GM19193 (cell line): ENCODE measurements around the gene ABHD4.

Source experiments
- POLR2A ChIP-seq: IDR thresholded peaks from 4 replicates; pipeline ENCODE4 v1.6.1; 2011; ENCODE audit not compliant: insufficient read depth, insufficient read length; ENCODE audit errors: extremely low read depth

Gene ABHD4

DNA sequence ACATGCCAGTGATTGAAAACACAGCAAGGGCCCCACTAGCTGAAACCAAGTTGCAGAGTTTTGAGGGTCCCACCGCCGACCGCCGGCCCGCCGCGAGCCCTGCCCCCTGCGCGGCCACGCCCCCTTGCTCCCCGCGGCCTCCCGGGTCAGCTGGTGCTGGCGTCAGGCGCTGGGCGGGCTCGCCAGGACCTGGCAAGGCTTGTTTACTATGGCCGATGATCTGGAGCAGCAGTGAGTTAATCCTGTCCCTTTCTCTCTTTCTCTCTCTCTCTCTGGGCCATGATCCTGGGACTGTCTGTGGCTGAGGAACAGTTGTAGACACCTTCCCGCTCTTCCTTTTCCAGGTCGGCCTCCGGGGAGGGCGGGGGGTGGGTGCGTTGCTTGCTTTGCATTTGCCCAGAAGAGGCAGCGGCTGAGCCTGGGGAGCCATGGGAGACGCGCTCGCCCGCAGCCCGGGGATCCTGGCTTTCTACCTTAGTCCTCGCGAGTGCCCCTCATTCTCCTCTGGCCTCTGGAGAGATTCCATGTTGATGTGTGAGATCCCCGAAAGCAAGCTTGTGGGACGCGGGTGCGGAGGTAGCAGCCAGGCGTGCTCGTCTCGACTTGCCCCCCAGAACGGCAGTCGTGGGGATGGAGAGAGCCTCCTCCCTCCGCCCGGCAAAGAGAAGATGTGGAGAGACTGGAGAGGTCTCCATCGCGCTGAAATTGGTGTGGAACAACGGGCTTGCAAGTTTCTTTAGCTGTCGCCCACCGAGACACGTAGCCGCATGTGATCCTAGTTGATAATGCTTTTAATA, at the start of gene ABHD4:
Gene ABHD4 (plus strand): TSS at position 202 of the 797 bp plus-strand sequence. CDS start 7 bp downstream, at position 209.
- peak; percentile 25 for TF ChIP-seq POLR2A

DNA sequence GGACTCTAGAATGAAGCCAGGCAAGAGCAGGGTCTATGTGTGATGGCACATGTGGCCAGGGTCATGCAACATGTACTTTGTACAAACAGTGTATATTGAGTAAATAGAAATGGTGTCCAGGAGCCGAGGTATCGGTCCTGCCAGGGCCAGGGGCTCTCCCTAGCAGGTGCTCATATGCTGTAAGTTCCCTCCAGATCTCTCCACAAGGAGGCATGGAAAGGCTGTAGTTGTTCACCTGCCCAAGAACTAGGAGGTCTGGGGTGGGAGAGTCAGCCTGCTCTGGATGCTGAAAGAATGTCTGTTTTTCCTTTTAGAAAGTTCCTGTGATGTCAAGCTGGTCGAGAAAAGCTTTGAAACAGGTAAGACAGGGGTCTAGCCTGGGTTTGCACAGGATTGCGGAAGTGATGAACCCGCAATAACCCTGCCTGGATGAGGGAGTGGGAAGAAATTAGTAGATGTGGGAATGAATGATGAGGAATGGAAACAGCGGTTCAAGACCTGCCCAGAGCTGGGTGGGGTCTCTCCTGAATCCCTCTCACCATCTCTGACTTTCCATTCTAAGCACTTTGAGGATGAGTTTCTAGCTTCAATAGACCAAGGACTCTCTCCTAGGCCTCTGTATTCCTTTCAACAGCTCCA, 48.7 kb upstream of the ABHD4 start:
- TF ChIP-seq POLR2A: no peak

GRCh38 chr14:22549981-22550673, 48.0 kb upstream of the ABHD4 start:
- TF ChIP-seq POLR2A: peak; percentile 26

DNA sequence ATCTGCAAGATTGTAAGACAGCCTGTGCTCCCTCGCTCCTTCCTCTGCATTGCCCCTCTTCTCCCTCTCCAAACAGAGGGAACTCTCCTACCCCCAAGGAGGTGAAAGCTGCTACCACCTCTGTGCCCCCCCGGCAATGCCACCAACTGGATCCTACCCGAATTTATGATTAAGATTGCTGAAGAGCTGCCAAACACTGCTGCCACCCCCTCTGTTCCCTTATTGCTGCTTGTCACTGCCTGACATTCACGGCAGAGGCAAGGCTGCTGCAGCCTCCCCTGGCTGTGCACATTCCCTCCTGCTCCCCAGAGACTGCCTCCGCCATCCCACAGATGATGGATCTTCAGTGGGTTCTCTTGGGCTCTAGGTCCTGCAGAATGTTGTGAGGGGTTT, 46.5 kb upstream of the ABHD4 start:
- TF ChIP-seq POLR2A: no peak

DNA sequence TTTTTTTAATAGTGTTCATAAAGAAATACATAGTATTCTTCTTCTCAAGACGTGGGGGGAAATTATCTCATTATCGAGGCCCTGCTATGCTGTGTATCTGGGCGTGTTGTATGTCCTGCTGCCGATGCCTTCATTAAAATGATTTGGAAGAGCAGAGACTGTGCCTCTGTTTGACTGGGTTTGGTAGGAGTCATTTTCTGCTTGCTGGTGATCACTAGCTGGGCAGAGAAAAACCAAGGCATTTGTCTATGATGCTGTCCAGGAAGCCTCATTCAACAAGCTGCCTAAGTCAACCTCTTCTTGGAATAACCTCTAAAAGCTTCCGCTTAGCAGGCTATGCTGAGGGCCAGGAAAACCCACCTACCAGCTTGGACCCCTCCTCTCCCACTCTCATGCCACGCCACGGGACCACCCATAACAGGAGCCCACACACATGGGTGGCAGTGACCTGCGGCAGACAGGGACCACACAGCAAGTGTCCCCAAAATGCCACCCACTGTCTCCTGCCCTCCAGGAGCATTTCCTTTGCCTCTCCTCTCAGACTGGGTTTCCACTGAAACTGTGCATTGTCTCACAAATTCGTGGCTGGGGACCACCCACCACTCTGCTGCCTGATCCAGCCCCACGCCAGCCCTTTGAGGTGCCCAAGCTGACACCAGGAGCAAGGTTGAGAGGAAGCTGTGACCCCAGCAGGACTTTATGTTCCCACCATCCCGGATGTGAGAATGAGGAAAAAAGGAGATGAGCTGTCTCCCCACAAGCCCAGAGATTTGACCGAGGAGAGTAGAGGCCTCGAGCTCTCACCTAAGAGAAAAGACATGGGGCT, 45.9 kb upstream of the ABHD4 start:
- no peak for TF ChIP-seq POLR2A

GRCh38 chr14:22552827-22553076, 45.3 kb upstream of the ABHD4 start:
- TF ChIP-seq POLR2A: no peak

GRCh38 chr14:22553445-22553844, 44.7 kb upstream of the ABHD4 start:
- no peak for TF ChIP-seq POLR2A

- TF ChIP-seq POLR2A: no peak
Observed at GRCh38 chr14:22554498-22555383, 43.4 kb upstream of the ABHD4 start.

DNA sequence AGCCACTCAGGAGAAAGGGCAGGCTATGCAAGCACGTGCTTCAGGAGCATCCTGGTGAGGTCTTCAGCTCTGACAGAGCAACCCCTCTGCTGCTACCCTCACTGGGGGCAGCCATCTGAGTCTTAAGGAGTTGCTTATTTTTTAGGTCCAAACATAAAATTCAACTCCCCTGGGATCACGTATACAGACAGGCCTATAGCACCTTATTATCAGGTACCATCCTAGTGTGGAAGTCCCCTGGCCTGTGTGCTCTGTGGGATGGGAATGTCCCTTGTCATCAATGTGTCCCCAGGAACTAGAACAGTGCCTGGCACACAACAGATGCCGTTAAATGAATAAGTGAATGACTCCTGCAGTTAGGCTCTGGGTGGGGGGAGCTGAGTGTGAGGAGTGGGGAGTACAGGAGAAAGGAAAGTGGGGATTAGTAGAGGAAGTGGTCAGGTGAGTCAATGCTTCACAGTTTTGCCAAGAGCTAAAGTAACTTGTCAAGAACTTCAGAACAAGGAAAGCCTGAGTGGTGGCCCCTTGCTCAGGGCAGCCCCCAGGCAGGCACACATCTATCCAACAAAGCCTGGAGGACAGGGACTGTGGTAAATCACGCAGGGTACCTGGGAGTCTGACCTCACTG, 42.6 kb upstream of the ABHD4 start:
- no peak for TF ChIP-seq POLR2A

- no peak for TF ChIP-seq POLR2A
Observed at GRCh38 chr14:22556021-22556989, 41.8 kb upstream of the ABHD4 start.

DNA sequence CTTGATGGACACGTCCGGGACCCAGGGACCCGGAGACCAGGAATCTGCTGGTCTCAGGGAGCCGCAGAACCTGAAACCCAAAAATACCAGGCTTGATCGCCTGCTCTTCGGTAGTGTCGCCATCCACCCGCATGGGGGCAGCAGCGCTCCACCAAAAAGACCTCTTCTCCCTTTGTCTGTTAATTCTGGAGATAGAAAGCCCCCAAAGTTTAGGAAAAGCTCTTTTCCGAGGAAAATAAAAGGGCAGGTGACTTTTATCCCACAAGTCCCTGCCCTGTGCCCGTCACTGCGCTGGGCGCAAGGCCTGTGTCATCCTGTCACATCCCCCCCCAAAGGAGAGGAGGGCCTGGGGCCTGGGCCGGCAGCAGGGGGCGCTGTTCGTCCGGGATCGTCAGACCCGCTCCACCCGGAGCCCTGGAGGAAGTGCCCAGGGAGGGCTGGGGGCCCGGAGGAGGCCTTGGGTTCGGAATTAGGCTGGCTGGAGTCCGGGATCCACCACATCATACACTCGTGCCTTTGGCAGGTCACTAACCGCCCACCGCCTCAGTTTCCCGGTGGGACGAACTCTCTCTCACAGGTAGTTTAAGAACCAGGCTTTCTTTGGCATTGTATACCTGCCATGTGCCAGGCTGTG, 41.0 kb upstream of the ABHD4 start:
- no peak for TF ChIP-seq POLR2A

- no peak for TF ChIP-seq POLR2A
Observed at GRCh38 chr14:22557846-22558220, 40.3 kb upstream of the ABHD4 start.
